ENCODE results near the gene GBF1. TPM values are rescaled to one million over a fixed set of nuclear protein-coding genes. Genes with fewer than 3 reads are reported as not detected.

The GBF1 gene
- polyA plus RNA-seq, 1 experiment: 31.9 TPM

DNA sequence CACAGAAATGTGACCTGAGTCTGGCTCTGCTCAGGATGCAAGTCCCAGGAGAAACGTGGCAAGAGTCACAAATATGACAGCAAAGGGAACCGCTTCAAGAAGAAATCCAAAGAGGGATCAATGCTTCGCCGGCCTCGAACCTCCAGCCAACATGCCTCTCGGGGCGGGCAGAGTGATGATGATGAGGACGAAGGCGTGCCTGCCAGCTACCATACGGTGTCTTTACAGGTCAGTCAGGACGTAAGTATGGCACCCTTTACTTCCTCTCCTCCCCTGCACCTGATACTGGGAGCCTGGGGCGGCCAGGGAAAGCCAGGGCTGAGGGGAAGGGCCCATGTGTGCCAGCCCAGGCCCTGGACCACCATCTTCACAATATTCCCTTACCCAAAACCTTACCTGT is 131.6 kb downstream of the GBF1 start:
- CTCF ChIA-PET: no interaction called here
- Histone ChIP-seq H3K27ac (ENCODE audit: low read depth, low read length) (no peak overlapping the region), H3K9me3 (ENCODE audit: control insufficient read depth, insufficient read depth, low read length) (no peaks in the 10 kb centered on the region; the same call in 1 of the 2 replicates), H3K27me3 (ENCODE audit: control insufficient read depth, insufficient read depth, low read length) (no peaks in the 10 kb centered on the region), H3K4me3 (ENCODE audit: low read depth, low read length) (no peak overlapping the region)
- no peak for DNase-seq (ENCODE audit: low read depth, low spot score)
- TF ChIP-seq, protein P1, sequence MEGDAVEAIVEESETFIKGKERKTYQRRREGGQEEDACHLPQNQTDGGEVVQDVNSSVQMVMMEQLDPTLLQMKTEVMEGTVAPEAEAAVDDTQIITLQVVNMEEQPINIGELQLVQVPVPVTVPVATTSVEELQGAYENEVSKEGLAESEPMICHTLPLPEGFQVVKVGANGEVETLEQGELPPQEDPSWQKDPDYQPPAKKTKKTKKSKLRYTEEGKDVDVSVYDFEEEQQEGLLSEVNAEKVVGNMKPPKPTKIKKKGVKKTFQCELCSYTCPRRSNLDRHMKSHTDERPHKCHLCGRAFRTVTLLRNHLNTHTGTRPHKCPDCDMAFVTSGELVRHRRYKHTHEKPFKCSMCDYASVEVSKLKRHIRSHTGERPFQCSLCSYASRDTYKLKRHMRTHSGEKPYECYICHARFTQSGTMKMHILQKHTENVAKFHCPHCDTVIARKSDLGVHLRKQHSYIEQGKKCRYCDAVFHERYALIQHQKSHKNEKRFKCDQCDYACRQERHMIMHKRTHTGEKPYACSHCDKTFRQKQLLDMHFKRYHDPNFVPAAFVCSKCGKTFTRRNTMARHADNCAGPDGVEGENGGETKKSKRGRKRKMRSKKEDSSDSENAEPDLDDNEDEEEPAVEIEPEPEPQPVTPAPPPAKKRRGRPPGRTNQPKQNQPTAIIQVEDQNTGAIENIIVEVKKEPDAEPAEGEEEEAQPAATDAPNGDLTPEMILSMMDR (IDR thresholded peaks at IDR 0.05; ENCODE audit: low read depth, low read length): no peak
- POLR2A ChIA-PET: interaction anchor here (0.6 kb wide), 1 partner anchor 116 kb away, joined by 9 read pairs; no protein-coding TSS in a partner anchor

DNA sequence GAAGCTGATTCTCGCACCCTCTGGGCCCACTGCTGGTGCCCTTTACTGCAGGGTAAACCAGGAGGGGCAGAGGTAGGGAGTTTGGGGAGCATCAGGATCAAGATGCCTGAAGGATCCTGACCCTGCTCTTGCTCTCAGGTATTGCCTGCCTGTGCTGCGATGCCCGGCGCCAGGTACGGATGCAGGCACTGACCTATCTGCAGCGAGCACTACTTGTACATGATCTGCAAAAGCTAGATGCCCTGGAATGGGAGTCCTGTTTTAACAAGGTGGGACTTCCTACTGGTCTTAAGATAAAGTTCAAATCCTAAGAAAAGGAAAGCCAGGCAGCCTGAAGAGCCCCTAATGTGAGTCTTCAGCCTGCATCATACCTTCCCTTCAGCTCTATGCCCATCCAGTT is 134.1 kb downstream of the GBF1 start:
- ChIA-PET POLR2A (interaction anchor here (0.5 kb wide), 1 partner anchor 256 kb away, joined by 4 read pairs; no protein-coding TSS in a partner anchor), CTCF (interaction anchor here (1.3 to 2.4 kb wide), 3 partner anchors 14 to 210 kb away, joined by 3 to 6 read pairs (median 5); no protein-coding TSS in a partner anchor)
- Histone ChIP-seq H3K27me3 (ENCODE audit: control insufficient read depth, insufficient read depth, low read length) (no peaks in the 10 kb centered on the region), H3K9me3 (ENCODE audit: control insufficient read depth, insufficient read depth, low read length) (no peaks in the 10 kb centered on the region; the same call in 1 of the 2 replicates), H3K4me3 (ENCODE audit: low read depth, low read length) (no peak overlapping the region), H3K27ac (ENCODE audit: low read depth, low read length) (no peak overlapping the region)
- DNase-seq (ENCODE audit: low read depth, low spot score): no peak
- TF ChIP-seq, protein P1 (IDR thresholded peaks at IDR 0.05; ENCODE audit: low read depth, low read length): no peak

DNA sequence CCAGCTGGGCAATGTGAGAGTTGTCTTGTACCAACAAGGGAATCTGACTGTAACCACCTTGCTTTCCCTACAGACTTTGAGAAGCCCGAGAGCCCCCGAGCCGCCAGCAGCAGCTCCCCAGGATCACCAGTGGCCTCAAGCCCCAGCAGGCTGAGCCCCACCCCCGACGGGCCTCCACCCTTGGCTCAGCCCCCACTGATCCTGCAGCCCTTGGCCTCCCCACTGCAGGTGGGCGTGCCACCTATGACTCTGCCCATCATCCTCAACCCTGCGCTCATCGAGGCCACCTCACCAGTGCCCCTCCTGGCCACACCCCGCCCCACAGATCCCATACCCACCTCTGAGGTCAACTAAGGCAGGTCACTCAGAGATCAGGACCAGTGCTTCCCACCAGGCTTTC is 136.7 kb downstream of the GBF1 start:
- Histone ChIP-seq H3K9me3 (ENCODE audit: control insufficient read depth, insufficient read depth, low read length) (no peaks in the 10 kb centered on the region; the same call in 1 of the 2 replicates), H3K27ac (ENCODE audit: low read depth, low read length) (no peak overlapping the region), H3K4me3 (ENCODE audit: low read depth, low read length) (no peak overlapping the region), H3K27me3 (ENCODE audit: control insufficient read depth, insufficient read depth, low read length) (no peaks in the 10 kb centered on the region)
- ChIA-PET CTCF (interaction anchor here (0.6 to 2.3 kb wide), 3 partner anchors 11 to 152 kb away, joined by 3 to 8 read pairs (median 3); no protein-coding TSS in a partner anchor), POLR2A (no interaction called here)
- TF ChIP-seq, protein P1 (IDR thresholded peaks at IDR 0.05; ENCODE audit: low read depth, low read length): no peak
- DNase-seq (ENCODE audit: low read depth, low spot score): no peak

DNA sequence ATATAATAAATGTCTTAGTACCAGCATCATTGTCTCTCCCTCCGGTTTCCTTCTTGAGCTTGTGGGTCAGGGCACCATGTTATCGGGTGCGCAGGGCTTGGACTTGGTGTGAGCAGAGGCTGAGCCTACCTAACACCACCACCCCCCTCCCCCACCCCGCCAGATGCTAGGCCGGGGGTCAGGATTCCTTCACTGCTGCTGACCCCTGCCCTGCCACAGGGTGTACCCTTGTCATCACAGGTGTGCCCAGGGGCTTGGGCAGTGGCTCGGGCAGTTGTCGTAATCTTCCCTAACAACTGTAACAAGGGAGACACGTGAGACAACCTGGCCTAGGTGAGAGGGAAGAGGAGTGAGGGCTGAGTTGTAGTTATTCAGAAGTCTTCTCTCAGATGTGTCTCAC is 137.5 kb downstream of the GBF1 start:
- Histone ChIP-seq H3K9me3 (ENCODE audit: control insufficient read depth, insufficient read depth, low read length) (no peaks in the 10 kb centered on the region; the same call in 1 of the 2 replicates), H3K27me3 (ENCODE audit: control insufficient read depth, insufficient read depth, low read length) (no peaks in the 10 kb centered on the region), H3K4me3 (ENCODE audit: low read depth, low read length) (no peak overlapping the region), H3K27ac (ENCODE audit: low read depth, low read length) (no peak overlapping the region)
- TF ChIP-seq, protein P1 (IDR thresholded peaks at IDR 0.05; ENCODE audit: low read depth, low read length): no peak
- no peak for DNase-seq (ENCODE audit: low read depth, low spot score)
- POLR2A ChIA-PET: no interaction called here
- CTCF ChIA-PET: interaction anchor here (1.4 to 2.3 kb wide), 2 partner anchors 10 to 17 kb away, joined by 6 to 8 read pairs; no protein-coding TSS in a partner anchor

DNA sequence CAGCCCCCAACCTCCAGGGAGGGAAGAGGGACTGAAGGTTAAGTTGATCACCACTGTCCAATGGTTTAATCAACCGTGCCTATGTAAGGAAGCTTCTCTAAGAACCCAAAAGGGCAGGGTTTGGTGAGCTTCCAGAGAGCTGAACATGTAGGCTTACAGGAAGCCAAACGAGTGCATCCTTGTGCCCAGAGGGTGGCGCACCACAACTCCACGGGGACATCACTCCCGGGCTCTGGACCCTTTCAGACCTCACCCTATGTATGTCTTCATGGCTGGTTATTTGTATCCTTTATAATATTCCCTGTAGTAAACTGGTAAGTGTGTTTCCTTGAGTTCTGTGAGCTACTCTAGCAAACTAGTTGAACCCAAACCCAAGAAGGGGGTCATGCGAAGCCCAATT is 138.7 kb downstream of the GBF1 start:
- TF ChIP-seq, protein P1 (IDR thresholded peaks at IDR 0.05; ENCODE audit: low read depth, low read length): peak; percentile 27; the same call in 1 of the 2 replicates
- no peak for DNase-seq (ENCODE audit: low read depth, low spot score)
- H3K27ac ChIP-seq (ENCODE audit: low read depth, low read length): no peak overlapping the region
- no peak overlapping the region for H3K4me3 ChIP-seq (ENCODE audit: low read depth, low read length)
- CTCF ChIA-PET: interaction anchor here (0.8 to 3.0 kb wide), 5 partner anchors 10 to 153 kb away, joined by 3 to 28 read pairs (median 8); no protein-coding TSS in a partner anchor
- POLR2A ChIA-PET: interaction anchor here (0.6 kb wide), 1 partner anchor 215 kb away, joined by 3 read pairs; no protein-coding TSS in a partner anchor
- H3K9me3 ChIP-seq (ENCODE audit: control insufficient read depth, insufficient read depth, low read length): no peaks in the 10 kb centered on the region; the same call in 1 of the 2 replicates
- no peaks in the 10 kb centered on the region for H3K27me3 ChIP-seq (ENCODE audit: control insufficient read depth, insufficient read depth, low read length)
